Esophagus squamous epithelium (tissue), 5 donors: Measurements from ENCODE around the gene C3. TPM values are rescaled to one million over a fixed set of nuclear protein-coding genes. Genes with fewer than 3 reads are reported as not detected.

Experiments used
- DNase-seq: peaks from one replicate; lab custom pipeline; 2025; lab: John Stamatoyannopoulos, UW
- H3K27ac ChIP-seq, 4 donors: fragments of 200-600 bp; sonication (generic); one replicate each; pipeline ENCODE4 v1.5.1; 2016 to 2019; ENCODE audit warnings: mild to moderate bottlenecking in 1 of 4
- H3K27me3 ChIP-seq, 4 donors: fragments of 200-600 bp; sonication (generic); 1 replicate in 3 of 4; 2 replicates in 1 of 4; pipeline versions ENCODE4 v1.5.1 to v1.6.0; 2017 to 2021; ENCODE audit warnings: antibody characterized with exemption in 1 of 4
- H3K36me3 ChIP-seq, 3 donors: fragments of 200-600 bp; sonication (generic); one replicate each; pipeline ENCODE4 v1.5.1; 2016 to 2019
- H3K4me1 ChIP-seq, 3 donors: fragments of 200-600 bp; sonication (generic); one replicate each; pipeline ENCODE4 v1.5.1; 2017 to 2019
- H3K4me3 ChIP-seq, 4 donors: fragments of 200-600 bp; sonication (generic); 1 replicate in 3 of 4; 2 replicates in 1 of 4; pipeline ENCODE4 v1.5.1; 2016 to 2019; ENCODE audit warnings: mild to moderate bottlenecking in 2 of 4, moderate library complexity in 1 of 4
- H3K9me3 ChIP-seq, 3 donors: fragments of 200-600 bp; sonication (generic); one replicate each; pipeline ENCODE4 v1.5.1; 2016 to 2019
- CTCF ChIP-seq, 6 experiments: fragments of 450-650 bp in 4 of 6; fragments of 200-600 bp in 2 of 6; sonication (generic) in 2 of 6; IDR thresholded peaks; one replicate each; pipeline ENCODE4 v1.5.1; 2016 to 2019; ENCODE audit warnings: antibody characterized with exemption in 6 of 6, mild to moderate bottlenecking in 4 of 6, moderate library complexity in 4 of 6
- POLR2A ChIP-seq, 4 donors: fragments of 450-650 bp; IDR thresholded peaks; one replicate each; pipeline ENCODE4 v1.6.1; 2017; ENCODE audit warnings: antibody characterized with exemption in 4 of 4, mild to moderate bottlenecking in 4 of 4, moderate library complexity in 3 of 4
- WGBS, 2 donors: methylation state at CpG; one replicate each; pipeline ENCODE4 v1.1.5; 2018; 5-methylcytosine and 5-hydroxymethylcytosine counted together
- intact Hi-C: fragments of 100-400 bp; cut with DNase I; formaldehyde crosslinking; loops from one replicate; pipeline ENCODE4 v1.15.0; 2022
- total RNA-seq, 4 donors: library from RNA; depleted of rRNA; stranded (reverse); fragments of >200 nt; gene quantifications; one replicate each; pipeline ENCODE4 v1.1.0, GENCODE V29; 2016
- donor health status: DM: yes; HTN: yes; CAD: no.

The C3 gene
- total RNA-seq, result 100 to 1,000 TPM in 2 of 4 donors, 10 to 100 TPM in 2; 12.0 to 501 (median 189) TPM

- intact Hi-C loops, result no loop called here
- Histone ChIP-seq H3K27ac (peak within 1 kb of the TSS in 3 of 4 donors; percentile 17 to 65 (median 62)), H3K27me3 (peaks cover 0 to 5% (median 0%) of the 10 kb centered on the region in 4 donors), H3K36me3 (no peaks in the 10 kb centered on the region), H3K9me3 (no peaks in the 10 kb centered on the region), H3K4me3 (peak within 1 kb of the TSS in 2 of 4 donors; percentile 29 to 57), H3K4me1 (peaks cover 0 to 48% (median 18%) of the 10 kb centered on the region in 3 donors)
- WGBS, 2 donors, result 36 to 66% methylated on average over 3 to 4 of the region's 4 CpGs
- no peak for DNase-seq
- TF ChIP-seq CTCF (IDR thresholded peaks at IDR 0.05) (no peak), POLR2A (IDR thresholded peaks at IDR 0.05) (peak in 1 of 4 donors; percentile 27)
Observed at GRCh38 chr19:6720369-6721137, at the start of gene C3. Gene C3, minus strand, starts transcription at chr19:6720650. Its CDS starts 61 bp downstream, at chr19:6720589.

- H3K36me3 ChIP-seq, result no peaks in the 10 kb centered on the region
- H3K27ac ChIP-seq, result peak overlapping the region in 2 of 4 donors; percentile 21 to 92
- H3K9me3 ChIP-seq, result no peaks in the 10 kb centered on the region
- intact Hi-C loops, result no loop called here
- H3K4me1 ChIP-seq, result peaks cover 4 to 39% (median 15%) of the 10 kb centered on the region in 3 donors
- no peak overlapping the region for H3K4me3 ChIP-seq
- DNase-seq, result no peak
- no peak for TF ChIP-seq POLR2A (IDR thresholded peaks at IDR 0.05)
- peak in 4 of 6 experiments; percentile 17 to 51 (median 26) for TF ChIP-seq CTCF (IDR thresholded peaks at IDR 0.05)
- WGBS, 2 donors, result 55 to 61% methylated on average over 7 to 11 of the region's 11 CpGs
- H3K27me3 ChIP-seq, result peaks cover 0 to 26% (median 0%) of the 10 kb centered on the region in 4 donors
Observed at GRCh38 chr19:6769006-6769619, 48.7 kb upstream of the C3 start.

GRCh38 chr19:6768236-6768785 lies 47.9 kb upstream of the C3 start:
- H3K27ac ChIP-seq, result peak overlapping the region; percentile 71 to 92 (median 89)
- intact Hi-C loops, result no loop called here
- peaks cover 0 to 26% (median 0%) of the 10 kb centered on the region in 4 donors for H3K27me3 ChIP-seq
- H3K9me3 ChIP-seq, result no peaks in the 10 kb centered on the region
- DNase-seq, result no peak
- peak overlapping the region in 3 of 4 donors; percentile 54 to 74 (median 59) for H3K4me3 ChIP-seq
- 45 to 46% methylated on average over 7 to 8 of the region's 8 CpGs for WGBS, 2 donors
- H3K36me3 ChIP-seq, result peaks cover 0 to 3% (median 0%) of the 10 kb centered on the region in 3 donors
- TF ChIP-seq CTCF (IDR thresholded peaks at IDR 0.05), result no peak
- peaks cover 4 to 39% (median 15%) of the 10 kb centered on the region in 3 donors for H3K4me1 ChIP-seq

- peak; percentile 66 for DNase-seq
- Histone ChIP-seq H3K27me3 (peaks cover 0 to 26% (median 0%) of the 10 kb centered on the region in 4 donors), H3K27ac (peak within 1 kb of the TSS; percentile 87 to 92 (median 90)), H3K36me3 (peaks cover 0 to 10% (median 0%) of the 10 kb centered on the region in 3 donors), H3K4me1 (peaks cover 4 to 38% (median 15%) of the 10 kb centered on the region in 3 donors), H3K9me3 (no peaks in the 10 kb centered on the region), H3K4me3 (peak within 1 kb of the TSS; percentile 37 to 74 (median 56))
- intact Hi-C loops, result no loop called here
- 1 to 2% methylated on average over 14 to 16 of the region's 47 CpGs for WGBS, 2 donors
- TF ChIP-seq CTCF (IDR thresholded peaks at IDR 0.05), result peak in 3 of 6 experiments; percentile 15 to 16 (median 15)
- TF ChIP-seq POLR2A (IDR thresholded peaks at IDR 0.05), result peak in 3 of 4 donors; percentile 67 to 69 (median 68)
Observed at GRCh38 chr19:6767357-6768235, 47.1 kb upstream of the C3 start, which contains the start of gene SH2D3A. Gene SH2D3A, minus strand, starts transcription at chr19:6767435. Its CDS starts 3,687 bp downstream, at chr19:6763748.
